ENCODE measurements around the gene HOXB1.

Gene HOXB1

DNA sequence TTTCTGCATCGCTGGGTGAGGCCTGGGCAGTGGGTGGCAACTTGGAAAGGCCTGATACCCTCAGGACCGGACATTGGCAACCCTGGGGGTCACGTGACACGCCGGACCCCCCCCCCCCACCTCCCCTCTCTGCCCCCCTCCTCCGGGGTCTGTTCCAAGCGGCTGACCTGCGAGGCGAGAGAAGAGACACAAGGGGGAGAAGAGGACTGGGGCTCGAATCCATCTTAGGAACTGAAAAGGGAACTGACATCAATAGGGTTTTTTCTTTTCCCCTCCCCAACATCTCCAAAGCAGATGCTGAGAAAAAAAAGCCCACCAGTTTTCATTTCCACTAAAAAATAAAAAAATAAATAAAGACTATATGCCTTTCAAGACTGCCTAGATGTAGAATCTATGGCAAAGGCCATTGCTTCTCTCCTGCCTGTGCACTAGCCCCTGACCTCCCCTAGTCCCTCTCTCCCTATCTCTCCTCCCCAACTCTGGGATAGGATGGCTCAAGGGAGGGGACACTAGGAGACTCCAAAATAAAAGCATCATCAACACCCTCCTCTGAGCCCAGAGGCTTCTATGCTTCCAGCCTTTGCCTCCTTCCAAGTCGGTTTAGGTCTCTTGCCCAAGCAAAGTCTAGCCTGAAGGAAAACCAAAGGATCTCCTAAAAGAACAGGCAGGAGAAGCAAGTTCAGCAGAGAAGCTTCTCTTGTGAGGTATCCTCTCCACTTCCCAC, 21.8 kb upstream of the HOXB1 start:
- ATAC-seq (no peak), DNase-seq (no peak)
- no peaks in the 10 kb centered on the region for H3K9me3 Mint-ChIP-seq
- no peak overlapping the region for H3K4me3 Mint-ChIP-seq
- no peak overlapping the region for H3K27ac Mint-ChIP-seq
- H3K4me1 Mint-ChIP-seq: peaks cover 20% of the 10 kb centered on the region
- peaks cover 23% of the 10 kb centered on the region for H3K27me3 Mint-ChIP-seq
- no peaks in the 10 kb centered on the region for H3K36me3 Mint-ChIP-seq (ENCODE audit: low read depth)

DNA sequence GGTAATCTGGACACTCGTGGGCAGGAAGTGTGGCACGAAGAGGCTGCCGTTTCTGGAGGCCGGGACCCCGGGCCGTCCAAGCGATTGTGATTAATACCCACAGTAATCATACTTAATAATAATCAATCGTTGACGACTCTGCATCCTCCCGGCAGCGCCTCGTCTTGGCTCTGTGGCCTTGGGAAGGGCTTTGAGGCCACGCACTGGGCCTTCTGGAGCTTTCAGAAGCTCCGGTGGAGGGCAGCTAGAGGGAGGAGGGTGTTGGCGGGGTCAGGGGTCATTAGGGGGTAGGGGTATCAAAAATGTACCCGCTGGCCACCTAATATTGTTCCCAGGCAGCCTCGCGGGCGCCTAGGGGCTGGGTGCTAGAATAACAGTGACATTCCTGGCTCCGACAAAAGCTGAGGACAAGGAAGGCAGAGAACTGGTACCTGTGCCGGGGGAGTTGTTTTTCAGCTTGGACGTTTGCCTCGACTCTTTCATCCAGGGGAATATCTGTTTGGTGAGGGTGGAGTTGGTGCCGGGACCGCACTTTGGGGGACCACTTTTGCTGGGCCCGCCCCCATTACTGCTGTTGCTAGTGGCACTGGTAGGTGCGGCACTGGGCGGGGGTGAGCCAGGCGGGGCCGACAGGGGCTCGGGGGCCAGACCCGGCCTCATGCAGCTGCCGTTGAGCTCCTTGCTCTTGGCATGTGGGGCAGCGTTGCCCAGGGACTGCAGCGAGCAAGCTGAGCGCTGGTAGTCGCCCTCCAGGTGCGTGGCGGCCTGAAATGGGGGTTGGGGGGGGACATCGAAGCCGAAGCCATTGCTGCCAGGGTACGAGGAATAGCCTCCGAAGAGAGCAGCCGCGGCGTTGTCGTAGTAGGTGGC, 21.0 kb upstream of the HOXB1 start:
- ATAC-seq (no peak), DNase-seq (no peak)
- no peak overlapping the region for H3K4me3 Mint-ChIP-seq
- no peaks in the 10 kb centered on the region for H3K36me3 Mint-ChIP-seq (ENCODE audit: low read depth)
- H3K27me3 Mint-ChIP-seq: peaks cover 21% of the 10 kb centered on the region
- H3K9me3 Mint-ChIP-seq: no peaks in the 10 kb centered on the region
- peaks cover 27% of the 10 kb centered on the region for H3K4me1 Mint-ChIP-seq
- H3K27ac Mint-ChIP-seq: no peak overlapping the region

DNA sequence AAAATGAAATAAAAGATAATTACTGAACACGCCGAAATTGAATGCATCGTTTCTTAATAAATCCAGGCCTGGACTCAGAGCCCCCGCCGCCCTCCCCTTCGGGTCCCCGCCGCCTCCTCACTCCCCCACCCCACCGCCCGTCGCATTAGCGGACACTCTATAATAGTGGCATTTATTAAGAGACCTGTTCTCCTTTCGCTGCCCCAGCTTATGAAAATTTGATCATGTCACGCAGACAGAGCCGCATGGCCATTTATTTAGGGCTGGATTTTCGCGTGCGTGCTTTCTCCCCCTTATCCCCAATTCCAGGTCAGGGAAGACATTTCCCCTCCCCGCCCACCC, 20.4 kb upstream of the HOXB1 start:
- Mint-ChIP-seq H3K4me3 (no peak overlapping the region), H3K27me3 (peaks cover 15% of the 10 kb centered on the region), H3K27ac (no peak overlapping the region), H3K4me1 (peaks cover 32% of the 10 kb centered on the region), H3K9me3 (no peaks in the 10 kb centered on the region), H3K36me3 (ENCODE audit: low read depth) (no peaks in the 10 kb centered on the region)
- no peak for DNase-seq
- ATAC-seq: no peak

DNA sequence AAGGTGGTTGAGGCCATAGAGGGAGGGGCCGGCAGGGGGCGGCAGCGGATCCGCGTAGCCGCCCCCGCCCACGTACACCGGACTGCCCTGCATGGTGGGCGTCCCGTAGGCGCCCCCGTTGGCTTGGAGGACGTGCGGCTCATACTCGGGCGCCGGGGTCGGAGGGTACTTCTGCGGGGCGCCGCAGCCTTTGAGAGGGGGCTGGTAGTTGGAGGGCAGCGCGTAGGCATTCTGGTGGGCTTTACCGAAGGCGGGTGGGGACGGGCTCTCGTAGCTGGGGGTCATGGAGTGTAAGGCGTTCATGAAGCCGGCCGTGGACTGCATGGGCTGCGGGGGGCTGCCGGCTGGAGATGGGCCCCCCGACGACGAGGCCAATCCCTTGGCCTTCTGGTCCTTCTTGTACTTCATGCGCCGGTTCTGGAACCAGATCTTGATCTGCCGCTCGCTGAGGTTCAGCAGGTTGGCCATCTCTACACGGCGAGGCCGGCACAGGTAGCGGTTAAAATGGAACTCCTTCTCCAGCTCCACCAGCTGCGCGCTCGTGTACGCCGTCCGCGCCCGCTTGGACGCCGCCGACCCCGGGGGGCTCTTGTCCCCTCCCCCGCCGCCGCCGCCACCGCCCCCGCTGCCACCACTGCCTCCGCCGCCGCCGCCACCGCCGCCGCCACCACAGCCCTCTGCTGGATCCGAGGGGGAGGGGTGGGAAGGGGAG, 19.8 kb upstream of the HOXB1 start:
- Mint-ChIP-seq H3K4me1 (peaks cover 34% of the 10 kb centered on the region), H3K27me3 (peaks cover 9% of the 10 kb centered on the region), H3K36me3 (ENCODE audit: low read depth) (no peaks in the 10 kb centered on the region), H3K4me3 (no peak overlapping the region), H3K27ac (no peak overlapping the region), H3K9me3 (no peaks in the 10 kb centered on the region)
- DNase-seq: no peak
- no peak for ATAC-seq

DNA sequence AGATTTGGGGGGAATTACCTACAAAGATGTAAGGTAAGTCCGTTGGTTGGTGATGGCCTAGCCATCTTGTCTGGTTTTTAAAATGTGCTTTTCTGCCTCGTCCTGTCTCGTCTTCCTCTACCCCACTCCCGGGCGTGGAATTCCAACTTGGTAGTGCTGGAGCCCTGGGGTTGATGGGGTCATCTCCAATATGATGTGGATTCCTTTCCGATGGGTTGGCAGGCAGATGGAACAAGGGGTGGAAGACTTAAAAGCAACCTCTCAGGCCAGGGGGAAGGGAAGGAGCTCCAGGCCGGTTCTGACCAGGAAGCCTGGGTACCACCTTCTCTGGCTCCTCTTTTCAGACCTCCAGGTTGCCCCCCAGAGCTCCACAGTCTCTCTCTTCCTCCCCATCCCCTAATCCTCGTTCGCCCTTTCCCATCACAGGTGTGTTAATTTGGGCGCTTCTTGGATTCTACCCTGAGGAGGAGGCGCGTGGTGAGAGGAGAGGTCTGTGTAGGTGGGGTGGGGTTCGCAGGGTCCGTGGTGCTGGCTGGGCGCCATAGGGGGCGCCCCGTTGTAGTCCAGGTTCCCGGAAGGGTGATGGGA, 19.2 kb upstream of the HOXB1 start:
- ATAC-seq: no peak
- no peaks in the 10 kb centered on the region for H3K36me3 Mint-ChIP-seq (ENCODE audit: low read depth)
- H3K4me3 Mint-ChIP-seq: no peak overlapping the region
- H3K4me1 Mint-ChIP-seq: peaks cover 36% of the 10 kb centered on the region
- no peak for DNase-seq
- peaks cover 5% of the 10 kb centered on the region for H3K27me3 Mint-ChIP-seq
- H3K27ac Mint-ChIP-seq: no peak overlapping the region
- H3K9me3 Mint-ChIP-seq: no peaks in the 10 kb centered on the region

DNA sequence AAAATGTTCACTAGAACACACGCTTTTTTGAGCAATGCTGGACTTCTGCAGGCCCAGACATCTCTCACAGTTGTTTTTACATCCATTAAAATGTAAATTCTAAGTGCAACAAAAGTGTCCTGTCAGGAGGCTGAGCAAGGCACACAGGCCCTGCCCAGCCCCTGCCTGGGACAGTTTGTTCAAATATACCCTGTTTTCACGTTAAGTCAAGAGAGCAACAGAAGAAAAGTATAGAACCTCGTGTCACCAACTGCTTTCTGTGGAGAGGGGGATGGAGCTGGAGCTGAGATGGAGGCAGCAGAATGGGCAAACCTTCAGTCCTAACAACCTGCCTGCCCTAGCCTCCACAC, 18.4 kb upstream of the HOXB1 start:
- Mint-ChIP-seq H3K27me3 (peaks cover 2% of the 10 kb centered on the region), H3K4me1 (peaks cover 36% of the 10 kb centered on the region), H3K36me3 (ENCODE audit: low read depth) (no peaks in the 10 kb centered on the region), H3K4me3 (no peak overlapping the region), H3K27ac (no peak overlapping the region), H3K9me3 (no peaks in the 10 kb centered on the region)
- ATAC-seq (no peak), DNase-seq (no peak)

DNA sequence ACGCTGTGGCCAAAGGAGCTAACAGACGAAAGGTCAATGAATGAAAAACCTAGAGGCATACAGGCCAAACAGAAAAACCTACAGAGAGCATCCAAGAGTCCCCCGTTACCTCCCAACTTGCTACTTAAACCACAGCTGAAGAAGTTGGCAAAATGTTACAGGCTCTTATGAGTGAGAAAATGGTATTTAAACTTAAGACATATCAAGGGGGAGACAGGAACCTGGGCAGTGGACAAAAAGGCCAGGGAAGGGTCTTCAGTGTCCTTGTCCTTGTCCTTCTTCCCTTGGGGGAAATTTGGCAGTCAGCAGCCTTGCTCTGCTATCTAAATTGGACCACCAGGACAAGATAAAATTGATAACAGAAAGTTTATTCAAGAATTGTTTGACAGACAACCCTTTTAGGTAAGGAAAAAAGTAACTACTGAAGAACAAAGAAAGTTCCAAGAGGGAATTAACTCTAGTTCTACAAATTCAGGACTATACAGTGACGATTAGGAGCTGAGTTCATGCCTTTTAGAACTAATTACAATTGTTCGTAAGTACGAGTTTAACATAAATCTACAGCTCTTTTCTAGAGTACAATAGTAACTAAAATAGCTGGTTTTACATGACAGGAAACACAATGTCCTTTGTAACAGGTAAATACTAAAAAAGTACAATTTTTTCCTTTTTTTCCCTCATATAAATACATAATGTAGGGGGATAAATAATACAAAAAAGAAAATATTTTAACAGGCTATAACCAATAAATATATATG, 17.9 kb upstream of the HOXB1 start:
- ATAC-seq: no peak
- H3K27ac Mint-ChIP-seq: peak overlapping the region; percentile 47

DNA sequence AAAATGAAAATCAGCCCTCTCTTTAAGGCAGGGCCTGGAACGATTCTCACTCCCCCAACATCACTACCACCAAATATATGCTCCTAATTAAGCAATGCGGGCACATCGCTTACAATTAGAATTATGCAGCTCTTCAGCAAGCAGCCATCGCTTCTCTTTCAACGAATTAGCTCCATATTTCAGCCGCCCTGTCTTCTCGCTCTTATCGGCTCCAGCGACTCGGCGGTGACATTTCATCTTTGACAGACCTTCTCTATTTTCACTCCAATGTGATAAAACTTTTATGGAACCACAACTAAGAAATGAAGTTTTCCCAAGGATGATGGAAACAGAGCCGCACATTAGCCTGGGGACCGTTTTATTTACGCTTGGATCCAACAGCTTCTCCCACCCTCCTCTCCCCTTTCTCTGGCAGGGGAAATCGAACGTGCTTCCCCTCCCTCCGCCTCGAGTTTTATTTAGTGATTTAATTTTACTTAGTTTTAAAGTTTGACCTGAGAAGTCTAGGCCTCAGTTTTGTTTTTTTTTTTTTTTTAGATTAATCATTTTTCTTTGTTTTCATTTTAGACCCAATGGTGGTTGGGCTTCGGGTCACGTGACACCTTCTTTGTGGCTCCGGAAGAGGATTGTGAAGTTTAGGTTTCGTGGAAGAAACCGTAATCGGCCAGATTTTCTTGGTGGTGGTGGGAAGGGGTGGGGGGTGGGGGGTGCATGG, 17.2 kb upstream of the HOXB1 start:
- Mint-ChIP-seq H3K4me3 (peak overlapping the region; percentile 59), H3K27me3 (peaks cover 2% of the 10 kb centered on the region), H3K4me1 (peaks cover 39% of the 10 kb centered on the region), H3K36me3 (ENCODE audit: low read depth) (no peaks in the 10 kb centered on the region), H3K27ac (peak overlapping the region; percentile 47), H3K9me3 (no peaks in the 10 kb centered on the region)
- ATAC-seq (no peak), DNase-seq (no peak)

More for the DNA sequence above, 17.9 kb upstream of the HOXB1 start:
- Mint-ChIP-seq H3K27me3 (peaks cover 2% of the 10 kb centered on the region), H3K9me3 (no peaks in the 10 kb centered on the region), H3K36me3 (ENCODE audit: low read depth) (no peaks in the 10 kb centered on the region), H3K4me3 (peak overlapping the region; percentile 59), H3K4me1 (peaks cover 39% of the 10 kb centered on the region)
- no peak for DNase-seq

DNA sequence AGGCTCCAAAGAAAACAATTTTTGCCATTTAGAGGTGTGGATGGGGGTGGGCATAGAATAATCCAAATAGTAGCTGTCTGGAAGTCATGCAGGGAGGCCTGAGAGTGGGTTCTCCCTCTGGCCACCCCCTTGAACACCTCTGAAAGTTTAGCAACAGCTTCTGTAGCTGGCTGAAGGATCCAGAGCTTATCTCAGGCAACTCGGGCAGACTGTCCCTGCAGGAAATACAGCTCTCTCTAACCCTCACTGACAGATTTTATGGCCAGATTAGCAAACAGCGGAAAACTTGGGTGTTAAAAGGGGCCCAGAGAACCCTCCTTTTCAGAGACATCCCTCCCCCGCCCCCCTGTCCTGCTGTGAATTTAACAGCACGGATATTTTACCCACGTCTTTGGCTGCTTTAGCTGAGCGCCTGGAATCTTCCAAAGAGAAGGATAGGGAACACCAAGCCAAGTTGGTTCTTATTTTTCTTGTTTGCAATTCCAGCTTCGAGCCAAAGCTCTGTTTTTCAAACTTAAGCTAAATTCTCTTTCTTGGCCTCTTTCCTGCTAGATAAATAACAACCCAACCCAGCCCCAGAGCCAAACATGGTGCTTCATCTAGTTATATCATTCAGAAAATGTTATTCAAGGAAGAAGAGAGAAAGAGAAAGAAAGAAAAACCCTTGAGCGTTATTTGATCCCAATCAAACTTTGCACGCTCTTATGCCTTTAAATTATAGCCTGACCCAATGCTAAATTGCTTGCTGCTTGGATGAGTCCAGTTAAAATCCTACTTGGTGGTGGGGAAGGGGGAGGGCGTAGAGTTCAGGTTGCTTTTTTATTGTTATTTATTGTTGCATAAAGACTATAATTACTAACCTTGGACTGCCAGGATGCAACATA, 16.4 kb upstream of the HOXB1 start:
- peaks cover 6% of the 10 kb centered on the region for H3K27me3 Mint-ChIP-seq
- H3K4me3 Mint-ChIP-seq: peak overlapping the region; percentile 59
- ATAC-seq (no peak), DNase-seq (no peak)
- H3K4me1 Mint-ChIP-seq: peaks cover 44% of the 10 kb centered on the region
- H3K9me3 Mint-ChIP-seq: no peaks in the 10 kb centered on the region
- H3K36me3 Mint-ChIP-seq (ENCODE audit: low read depth): peaks cover 3% of the 10 kb centered on the region
- peak overlapping the region; percentile 53 for H3K27ac Mint-ChIP-seq

DNA sequence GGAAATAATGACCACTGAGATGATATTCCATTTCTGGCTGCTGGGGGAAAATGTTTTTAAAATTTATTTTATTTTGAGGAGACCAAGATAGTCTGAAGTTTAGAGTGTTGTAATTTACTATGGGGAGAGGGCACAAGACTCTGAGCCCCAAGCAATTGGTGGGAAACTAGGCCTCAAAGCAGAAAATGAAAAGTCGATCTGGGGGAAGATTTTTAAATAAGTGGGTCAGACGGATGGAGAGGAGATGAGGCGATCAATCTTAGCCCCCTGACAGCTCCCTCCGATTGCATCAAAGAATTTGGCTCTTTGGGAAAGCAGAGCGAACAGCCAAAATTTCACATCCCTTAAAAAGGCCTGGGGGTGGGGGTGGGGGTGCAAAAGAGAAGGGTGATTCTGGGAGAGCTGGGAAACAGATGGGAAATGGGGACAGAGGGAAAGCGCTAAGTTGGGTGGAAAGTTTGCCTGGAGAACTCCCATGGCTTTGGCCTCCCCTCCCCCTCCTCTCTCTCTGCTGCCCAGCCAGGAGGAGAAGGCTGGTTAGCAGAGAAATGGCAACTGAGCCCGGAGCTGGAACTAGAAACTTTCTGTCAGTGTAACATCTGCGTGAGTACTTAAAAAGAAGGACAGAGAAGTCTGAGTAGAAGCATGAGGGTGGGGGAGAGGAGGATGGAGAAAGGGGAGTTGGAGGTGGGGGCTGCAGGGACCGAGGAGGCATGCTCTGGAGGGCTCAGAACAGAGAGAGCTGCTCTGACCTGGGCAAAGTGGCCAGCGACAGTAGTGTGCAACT, 15.5 kb upstream of the HOXB1 start:
- ATAC-seq (no peak), DNase-seq (no peak)
- peaks cover 3% of the 10 kb centered on the region for H3K36me3 Mint-ChIP-seq (ENCODE audit: low read depth)
- peaks cover 9% of the 10 kb centered on the region for H3K27me3 Mint-ChIP-seq
- H3K4me1 Mint-ChIP-seq: peaks cover 52% of the 10 kb centered on the region
- H3K27ac Mint-ChIP-seq: peak overlapping the region; percentile 53
- peak overlapping the region; percentile 13 for H3K4me3 Mint-ChIP-seq
- H3K9me3 Mint-ChIP-seq: no peaks in the 10 kb centered on the region

DNA sequence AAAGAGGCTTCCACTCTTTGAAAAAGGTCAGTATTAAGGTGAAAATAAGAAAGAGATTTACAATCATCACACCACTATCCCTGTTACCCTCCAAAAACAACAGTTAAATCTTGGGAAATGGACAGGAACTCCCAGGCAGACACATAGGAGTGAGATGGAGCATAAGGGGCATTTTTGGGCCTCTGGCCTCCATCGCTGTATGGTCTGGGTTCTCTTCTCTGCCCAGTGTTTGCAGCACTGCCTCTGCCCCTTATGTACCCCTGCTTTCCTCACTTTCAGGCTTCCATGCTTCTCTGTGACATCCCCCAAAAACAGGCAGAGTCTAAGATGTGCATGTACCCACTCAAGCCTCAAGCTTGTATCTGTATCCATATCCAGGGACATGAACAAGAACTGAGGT, 14.7 kb upstream of the HOXB1 start:
- peak overlapping the region; percentile 25 for H3K27ac Mint-ChIP-seq

DNA sequence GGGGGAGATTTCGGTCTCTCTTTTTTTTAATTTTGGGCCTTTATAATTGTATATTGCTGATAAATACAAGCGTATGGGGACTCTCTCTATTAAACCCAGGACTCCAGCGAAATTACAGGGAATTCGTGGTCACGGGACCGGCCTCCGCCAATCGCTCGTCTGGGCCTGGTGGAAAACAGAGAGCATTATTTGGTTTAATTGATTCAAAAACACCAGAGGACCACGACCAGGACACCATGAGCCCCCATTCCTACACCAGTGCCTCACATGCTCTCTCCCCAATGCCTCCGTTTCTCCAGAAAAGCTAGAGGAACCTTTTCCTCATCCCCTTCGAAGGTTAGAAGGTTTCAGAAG, 14.2 kb upstream of the HOXB1 start, which contains the start of gene HOXB2:
Gene HOXB2 (minus strand): TSS at position 88 of the 354 bp plus-strand sequence. CDS start 198 bp downstream, outside the sequence.
- peak within 1 kb of the TSS; percentile 95 for H3K27ac Mint-ChIP-seq
- ATAC-seq (no peak), DNase-seq (no peak)
- H3K36me3 Mint-ChIP-seq (ENCODE audit: low read depth): peaks cover 3% of the 10 kb centered on the region
- peaks cover 61% of the 10 kb centered on the region for H3K4me1 Mint-ChIP-seq
- peaks cover 9% of the 10 kb centered on the region for H3K27me3 Mint-ChIP-seq
- peak within 1 kb of the TSS; percentile 87 for H3K4me3 Mint-ChIP-seq
- H3K9me3 Mint-ChIP-seq: no peaks in the 10 kb centered on the region

More for the DNA sequence above, 14.7 kb upstream of the HOXB1 start:
- ATAC-seq: no peak
- Mint-ChIP-seq H3K36me3 (ENCODE audit: low read depth) (peaks cover 3% of the 10 kb centered on the region), H3K4me3 (peak overlapping the region; percentile 87), H3K4me1 (peaks cover 57% of the 10 kb centered on the region), H3K9me3 (no peaks in the 10 kb centered on the region), H3K27me3 (peaks cover 9% of the 10 kb centered on the region)
- DNase-seq: no peak

Measured in activated naive CD8-positive, alpha-beta T cell treated with anti-CD3 and anti-CD28 coated beads, Interleukin-2, amount 50 U/mL, for 24 hours (primary cell).